ENCODE measurements around the gene GORASP2.

Gene GORASP2

DNA sequence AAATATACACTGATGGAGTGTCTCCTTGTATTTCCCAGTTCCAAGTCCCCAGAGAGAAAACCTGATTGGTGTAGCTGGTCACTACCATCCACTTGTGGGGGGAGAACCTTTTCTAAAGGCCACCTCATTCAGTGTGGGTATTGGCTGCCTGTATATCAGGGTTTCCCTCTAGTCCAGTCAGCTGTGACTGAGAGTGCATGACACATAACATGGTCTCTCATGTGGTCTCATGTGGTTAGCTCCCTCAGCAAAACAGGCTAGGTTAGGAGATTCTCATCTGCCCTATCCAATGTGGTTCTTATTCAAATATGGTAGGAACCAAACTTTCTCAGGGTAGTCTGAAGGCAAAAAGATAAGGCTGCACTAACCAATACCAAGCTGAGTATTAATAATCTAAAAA, 4.1 kb upstream of the GORASP2 start:
- DNase-seq, result no peak

DNA sequence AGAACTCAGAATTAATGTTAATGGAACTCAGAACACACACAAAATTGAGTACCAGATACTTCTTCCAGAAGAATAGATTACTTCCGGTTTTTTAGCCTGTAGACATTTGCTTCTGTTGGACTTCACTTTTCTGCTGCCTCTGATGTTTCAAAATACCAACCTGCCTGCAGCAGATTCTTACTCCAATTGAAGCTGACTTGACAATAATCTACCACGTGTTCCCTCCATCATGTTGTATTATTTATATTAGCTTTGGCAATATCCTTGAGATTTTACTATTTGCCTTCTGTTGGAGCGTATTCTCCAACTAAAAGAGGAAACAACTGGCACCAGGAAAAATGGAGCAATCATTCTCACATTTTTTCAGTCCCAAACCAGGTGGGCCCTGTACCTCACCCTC, 3.1 kb upstream of the GORASP2 start:
- DNase-seq, result no peak

DNA sequence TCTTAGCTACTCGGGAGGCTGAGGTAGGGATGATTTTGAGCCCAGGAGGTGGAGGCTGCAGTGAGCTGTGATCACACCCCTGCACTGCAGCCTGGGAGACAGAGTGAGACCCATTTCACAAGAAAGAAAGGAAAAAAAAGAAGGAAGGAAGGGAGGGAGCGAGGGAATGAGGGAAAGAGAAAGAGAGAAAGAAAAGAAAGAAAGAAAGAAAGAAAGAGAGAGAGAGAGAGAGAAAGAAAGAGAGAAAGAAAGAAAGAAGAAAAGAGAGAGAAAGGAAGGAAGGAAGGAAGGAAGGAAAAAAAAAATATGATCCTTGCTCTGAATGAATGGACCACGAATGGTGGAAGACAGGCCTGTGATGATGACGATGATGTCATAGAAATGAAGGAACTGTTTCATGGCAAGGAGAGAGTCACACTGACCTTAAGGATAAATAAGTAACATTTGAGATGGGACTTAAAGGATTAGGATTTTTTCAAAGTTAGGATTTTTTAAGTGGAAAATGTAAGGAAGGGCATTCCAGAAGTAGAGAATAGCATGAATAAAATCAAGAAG, 2.2 kb upstream of the GORASP2 start:
- no peak for DNase-seq

DNA sequence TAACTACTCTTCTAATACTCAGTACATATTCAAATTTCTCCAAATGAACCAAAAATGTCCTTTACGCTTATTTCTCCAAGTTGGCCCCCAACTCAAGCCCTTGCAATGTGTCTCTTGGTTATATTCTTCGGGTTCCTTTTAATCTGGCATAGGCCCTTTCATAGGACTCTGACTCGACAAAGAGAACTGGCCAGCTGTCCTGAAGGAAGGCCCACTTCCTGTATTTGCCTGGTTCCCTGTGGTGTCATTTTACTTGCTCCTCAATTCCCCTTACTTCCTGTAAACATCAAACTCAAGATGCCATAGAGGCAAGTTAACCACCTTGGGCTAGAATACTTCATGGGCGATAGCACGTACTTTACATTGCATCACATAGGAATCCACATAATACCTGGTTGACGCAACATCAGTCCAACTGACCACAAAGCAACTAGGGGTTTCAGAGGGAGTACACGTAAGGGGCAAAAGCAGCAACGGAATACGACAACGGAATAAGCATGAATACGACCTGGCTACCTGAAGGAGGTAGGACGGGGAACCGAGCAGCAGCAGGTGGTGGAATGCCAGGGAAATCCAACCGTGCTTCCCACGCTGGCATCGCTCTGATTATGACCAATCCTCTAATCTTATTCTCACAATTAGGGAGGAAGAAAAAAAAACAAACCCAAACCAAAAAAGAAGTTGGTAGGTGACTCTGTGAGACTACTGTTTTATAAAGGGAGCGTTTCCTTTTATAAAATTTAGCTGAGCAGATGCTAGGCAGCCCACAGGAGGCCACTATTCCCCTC, 823 bp upstream of the GORASP2 start:
- DNase-seq, result peak; percentile 32

DNA sequence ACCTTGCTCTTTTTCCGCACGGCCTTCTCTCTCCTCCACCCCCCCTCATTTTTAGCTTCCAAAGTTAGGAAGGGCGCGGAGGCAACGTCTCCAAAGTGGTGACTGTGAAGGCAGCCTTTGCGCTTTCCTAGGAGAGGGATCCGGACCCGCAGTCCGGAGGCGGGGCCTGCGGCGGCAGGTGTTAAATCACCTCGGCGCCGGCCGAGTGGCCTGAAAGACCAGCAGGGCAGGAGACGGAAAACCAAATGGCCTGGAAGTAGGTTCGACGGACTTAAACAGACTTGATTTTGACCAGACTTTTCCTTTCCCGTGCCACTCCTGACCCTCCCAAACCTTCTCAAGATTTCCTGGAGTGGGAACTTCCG, 615 bp downstream of the GORASP2 start:
- peak; percentile 63 for DNase-seq

DNA sequence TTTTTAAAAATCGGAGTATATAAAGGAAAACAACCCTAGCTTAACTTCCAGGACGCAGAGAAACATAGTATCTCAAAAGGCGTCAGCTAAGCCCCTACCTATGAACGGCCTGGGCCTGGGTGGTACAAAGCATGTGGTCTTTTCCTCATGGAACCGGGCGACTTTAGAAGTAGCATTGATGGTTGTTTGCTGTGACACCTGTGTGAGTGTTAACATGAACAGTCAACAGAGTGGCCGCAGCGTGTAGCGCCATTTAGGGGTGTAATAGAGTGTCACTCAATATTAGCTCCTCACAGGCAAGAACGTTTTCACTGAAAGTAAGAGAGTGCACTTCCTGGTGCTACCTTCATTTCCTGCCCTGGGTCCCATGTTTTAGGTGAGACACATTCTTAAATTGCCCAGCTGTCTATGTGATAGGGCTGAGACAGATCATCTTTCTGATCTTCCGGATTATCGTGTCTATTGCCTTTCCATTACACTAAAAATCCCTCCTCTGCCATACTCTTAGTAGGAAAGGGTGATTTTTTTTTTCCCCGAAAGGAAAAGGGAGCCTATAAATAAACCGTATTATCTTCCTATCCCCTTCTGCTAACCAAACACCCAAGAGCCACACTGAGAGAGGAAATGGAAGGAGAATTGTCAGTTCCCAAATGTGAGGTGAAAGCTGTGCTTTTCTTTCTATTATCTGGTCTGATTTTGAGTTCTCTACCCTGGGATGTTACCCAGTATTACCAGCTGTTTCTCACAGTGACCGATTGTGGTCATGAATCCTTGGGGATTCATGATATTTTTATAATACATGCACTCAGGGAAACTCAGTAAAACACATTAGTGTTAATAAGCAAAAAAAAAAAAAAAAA, 1.3 kb downstream of the GORASP2 start:
- no peak for DNase-seq

DNA sequence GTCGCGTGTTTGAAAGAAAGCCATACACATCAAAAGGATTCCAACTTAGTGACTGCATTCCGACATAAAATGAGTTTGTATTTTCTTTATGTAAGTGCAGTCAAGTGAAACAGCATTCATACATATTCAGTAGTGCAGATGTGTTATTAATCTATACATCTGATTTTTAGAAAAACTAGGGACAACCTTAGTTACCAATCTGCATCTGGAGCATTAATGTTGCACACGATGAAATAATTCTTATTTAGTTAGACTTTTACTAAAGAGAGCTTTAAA, 1.9 kb downstream of the GORASP2 start:
- no peak for DNase-seq

DNA sequence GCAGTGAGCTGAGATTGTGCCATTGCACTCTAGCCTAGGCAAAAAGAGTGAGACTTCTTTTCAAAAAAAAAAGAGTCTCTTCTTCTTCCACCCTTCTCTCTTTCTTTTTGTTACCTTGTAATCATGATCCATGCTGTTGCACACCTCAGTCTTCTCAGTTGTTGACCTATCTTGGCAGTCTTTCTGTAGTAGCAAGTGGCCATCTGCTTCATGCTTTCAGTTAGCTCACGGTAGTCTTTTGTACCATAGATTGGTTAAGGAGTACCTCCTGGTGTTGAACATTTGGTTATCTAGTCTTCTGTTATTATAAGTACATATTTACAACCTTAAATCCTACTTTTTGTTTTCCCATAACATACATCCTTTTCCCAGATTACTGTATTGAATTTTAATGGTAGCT, 3.1 kb downstream of the GORASP2 start:
- DNase-seq, result no peak

DNA sequence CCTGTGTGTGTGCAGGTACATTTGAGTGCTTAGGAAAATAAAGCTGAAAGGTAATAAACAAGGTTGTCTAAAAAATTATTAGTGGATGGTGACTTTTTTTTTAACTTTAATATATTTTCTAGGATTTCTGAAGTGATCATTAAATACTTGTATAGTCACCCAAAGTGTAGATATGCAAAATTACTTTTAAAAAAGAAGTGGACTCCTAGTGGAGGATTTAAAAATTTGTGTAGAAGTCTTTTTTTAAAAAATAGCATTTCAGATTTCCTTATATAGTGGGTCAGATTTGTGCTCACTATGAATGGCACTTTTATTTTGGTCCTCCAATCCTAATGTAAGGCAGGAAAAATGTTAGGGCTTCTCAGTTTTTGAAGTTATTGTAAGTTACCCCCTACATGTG, 3.9 kb downstream of the GORASP2 start:
- no peak for DNase-seq

DNA sequence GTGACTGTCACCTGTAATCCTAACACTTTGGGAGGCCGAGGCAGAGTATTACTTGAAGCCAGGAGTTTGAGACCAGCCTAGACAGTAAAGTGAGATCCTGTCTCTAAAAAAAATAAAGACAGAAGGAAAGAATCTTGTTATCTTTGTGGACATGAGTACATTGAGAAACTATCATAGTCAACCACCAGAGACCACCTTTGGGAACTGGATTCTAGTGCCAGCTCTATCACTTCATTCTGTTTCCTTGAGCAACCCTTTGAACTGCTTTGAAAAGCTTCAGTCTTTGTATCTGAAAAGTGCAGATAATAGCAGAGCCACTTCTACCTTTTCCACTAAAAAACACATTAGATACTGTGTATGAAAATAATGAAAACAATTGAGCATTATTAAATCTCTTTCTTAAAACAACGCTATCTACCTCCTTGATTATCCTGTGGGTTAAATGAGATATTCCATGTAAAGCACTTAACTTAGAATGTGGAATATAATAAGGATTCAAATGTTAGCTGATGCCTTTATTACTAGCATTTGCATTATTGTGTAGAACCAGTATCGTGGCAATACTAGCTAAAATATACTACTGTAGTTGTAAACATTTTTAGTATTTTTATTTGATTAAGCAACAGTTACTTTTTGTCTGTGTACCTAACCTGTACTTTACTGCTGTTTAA, 8.8 kb downstream of the GORASP2 start:
- no peak for DNase-seq

DNA sequence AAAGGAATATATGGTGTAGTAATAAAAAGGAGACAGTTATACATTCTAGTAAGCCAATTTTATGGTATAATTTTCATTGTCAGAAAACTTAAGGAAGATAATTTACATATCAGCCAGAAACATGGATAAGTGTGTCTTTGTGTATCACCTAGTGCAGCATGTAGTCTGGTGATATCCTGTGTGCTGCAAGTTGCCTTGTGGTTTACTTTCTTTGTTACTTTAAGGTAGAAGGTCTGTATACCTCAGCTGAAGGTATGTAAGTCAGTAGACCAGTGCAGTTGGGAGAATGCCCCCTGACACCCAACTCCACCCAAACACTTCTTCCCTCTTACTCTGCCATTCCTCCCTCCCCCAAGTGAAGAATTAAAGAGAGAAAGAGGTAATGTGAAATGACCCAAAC, 11.0 kb downstream of the GORASP2 start:
- DNase-seq, result no peak

DNA sequence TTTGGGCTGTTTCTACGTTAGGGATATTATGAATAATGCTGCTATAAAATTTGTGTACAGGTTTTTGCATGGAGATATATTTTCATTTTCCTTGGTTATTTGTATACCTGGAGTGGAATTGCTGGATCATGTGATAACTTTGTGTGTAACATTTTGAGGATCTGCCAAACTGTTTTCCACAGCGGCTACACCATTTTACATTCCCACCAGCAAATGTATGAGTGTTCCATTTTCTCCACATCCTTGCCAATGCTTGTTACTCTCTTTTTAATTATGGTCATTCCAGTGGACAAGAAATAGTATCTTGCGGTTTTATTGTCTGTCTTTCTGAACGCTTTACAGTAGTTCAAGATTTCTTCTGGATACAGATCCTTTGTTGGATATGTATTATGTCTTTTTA, 13.6 kb downstream of the GORASP2 start:
- no peak for DNase-seq

DNA sequence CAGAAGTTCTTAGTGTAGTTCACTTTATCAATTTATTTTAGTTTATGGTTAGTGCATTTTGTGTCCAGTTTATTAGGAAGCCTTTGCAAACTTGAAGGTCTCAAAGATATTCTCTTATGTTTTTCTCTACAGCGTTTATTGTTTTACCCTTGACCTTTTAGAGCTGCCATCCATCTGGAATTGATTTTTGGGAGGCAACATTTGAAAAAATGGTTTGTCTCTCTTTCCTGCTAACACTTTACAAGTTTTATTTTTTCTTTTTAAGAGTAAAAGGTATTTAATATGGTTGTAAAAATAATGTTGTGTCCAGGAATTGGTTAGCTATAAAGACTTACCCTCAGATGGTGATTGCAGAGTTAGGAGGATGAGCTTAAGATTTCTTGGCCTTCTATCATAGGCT, 14.0 kb downstream of the GORASP2 start:
- no peak for DNase-seq

DNA sequence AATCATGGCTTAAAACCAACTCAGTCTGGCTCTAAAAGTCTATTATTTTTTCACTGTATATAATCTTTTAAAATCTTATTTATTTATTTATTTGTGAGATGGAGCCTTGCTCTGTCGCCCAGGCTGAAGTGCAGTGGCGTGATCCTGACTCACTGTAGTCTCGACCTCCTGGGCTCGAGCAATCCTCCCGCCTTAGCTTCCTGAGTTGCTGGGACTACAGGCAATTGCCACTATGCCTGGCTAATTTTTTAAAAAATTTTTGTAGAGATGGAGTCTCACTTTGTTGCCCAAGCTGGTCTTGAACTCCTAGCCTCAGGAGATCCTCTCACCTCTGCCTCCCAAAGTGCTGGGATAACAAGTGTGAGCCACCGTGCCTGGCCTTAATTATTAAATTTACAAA, 14.5 kb downstream of the GORASP2 start:
- no peak for DNase-seq

DNA sequence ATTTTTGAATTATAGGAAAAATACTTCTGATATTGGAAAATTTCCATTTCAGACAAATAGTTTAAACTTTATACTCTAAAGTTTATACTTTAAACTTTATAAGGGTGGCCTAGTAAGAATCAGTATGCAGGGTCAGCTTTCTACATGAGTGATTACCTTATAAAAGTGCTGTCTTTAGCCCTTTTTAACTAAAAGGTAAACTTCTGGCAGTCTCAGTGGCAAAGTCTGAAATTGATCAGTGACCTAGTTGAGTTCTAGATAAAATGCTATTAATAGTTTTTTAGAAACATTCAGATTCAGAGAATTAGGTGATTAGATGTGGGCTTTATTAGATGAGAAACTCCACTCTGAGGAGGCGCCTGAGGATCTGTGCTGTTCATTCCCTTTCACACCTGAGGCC, 15.5 kb downstream of the GORASP2 start:
- no peak for DNase-seq

DNA sequence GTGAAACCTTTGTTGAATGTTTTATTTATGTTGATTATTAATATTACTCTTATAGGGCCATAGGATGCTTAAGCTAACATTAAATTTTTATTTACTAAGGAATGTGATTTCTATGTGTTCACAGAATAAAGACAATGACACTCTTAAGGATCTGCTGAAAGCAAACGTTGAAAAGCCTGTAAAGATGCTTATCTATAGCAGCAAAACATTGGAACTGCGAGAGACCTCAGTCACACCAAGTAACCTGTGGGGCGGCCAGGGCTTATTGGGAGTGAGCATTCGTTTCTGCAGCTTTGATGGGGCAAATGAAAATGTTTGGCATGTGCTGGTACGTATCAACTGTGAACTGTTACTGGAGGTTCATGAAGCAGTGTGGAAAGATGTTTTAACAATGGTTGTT, 20.4 kb downstream of the GORASP2 start:
- no peak for DNase-seq

DNA sequence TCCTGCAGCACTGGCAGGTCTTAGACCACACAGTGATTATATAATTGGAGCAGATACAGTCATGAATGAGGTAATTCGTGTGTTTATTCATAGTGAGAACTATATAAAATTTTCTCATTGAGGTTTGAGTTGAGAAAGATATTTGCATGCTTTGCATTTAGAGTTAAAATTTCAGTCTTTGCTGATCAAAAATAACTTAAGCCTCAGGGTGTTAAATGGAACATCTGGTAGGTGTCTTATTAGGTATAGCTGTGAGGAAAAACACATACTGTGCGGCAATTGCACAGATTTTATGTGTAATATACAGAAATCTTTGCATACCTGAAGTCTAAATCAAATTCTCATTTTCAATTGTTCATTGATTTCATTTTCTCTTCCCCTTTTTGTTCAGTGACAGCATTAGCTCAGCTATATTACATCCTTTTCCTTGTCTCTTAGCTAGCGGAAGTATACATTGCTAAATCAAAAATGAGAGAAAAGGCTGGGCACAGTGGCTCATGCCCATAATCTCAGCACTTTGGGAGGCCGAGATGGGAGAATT, 21.2 kb downstream of the GORASP2 start:
- no peak for DNase-seq

DNA sequence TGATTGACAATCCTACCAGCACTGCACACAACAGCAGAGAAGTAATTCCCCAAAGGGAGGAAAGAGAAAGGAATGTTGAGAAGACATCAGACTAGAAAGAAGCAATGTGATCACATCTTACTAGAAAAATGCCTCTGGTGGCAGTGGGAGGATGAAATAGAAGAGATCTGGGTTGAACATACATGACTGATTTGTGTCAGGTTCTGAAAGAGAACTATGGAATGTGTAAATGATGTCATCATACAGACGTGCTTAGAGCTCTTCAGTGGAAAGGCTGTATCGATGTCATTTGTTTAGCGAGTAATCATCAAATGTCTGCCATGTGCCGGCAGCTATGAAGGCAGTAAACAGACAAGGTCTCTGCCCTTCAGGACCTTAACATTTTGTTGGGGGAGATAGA, 24.9 kb downstream of the GORASP2 start:
- no peak for DNase-seq

DNA sequence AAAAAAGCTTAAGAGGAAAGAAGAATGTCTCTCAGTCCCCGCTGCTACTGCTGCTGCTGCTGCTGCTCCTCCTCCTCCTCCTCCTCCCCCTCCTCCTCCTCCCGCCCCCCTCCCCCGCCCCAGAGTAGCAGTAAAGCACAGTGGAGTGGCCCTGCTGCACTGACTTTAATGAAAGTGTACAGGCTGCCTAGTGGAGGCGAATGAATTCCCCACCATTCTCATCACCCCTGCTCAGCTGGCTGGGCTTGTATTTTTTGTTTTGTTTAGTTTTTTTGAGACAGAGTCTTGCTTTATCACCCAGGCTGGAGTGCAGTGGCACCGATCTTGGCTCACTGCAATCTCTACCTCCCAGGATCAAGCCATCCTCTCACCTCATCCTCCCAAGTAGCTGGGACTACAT, 34.3 kb downstream of the GORASP2 start:
- no peak for DNase-seq

DNA sequence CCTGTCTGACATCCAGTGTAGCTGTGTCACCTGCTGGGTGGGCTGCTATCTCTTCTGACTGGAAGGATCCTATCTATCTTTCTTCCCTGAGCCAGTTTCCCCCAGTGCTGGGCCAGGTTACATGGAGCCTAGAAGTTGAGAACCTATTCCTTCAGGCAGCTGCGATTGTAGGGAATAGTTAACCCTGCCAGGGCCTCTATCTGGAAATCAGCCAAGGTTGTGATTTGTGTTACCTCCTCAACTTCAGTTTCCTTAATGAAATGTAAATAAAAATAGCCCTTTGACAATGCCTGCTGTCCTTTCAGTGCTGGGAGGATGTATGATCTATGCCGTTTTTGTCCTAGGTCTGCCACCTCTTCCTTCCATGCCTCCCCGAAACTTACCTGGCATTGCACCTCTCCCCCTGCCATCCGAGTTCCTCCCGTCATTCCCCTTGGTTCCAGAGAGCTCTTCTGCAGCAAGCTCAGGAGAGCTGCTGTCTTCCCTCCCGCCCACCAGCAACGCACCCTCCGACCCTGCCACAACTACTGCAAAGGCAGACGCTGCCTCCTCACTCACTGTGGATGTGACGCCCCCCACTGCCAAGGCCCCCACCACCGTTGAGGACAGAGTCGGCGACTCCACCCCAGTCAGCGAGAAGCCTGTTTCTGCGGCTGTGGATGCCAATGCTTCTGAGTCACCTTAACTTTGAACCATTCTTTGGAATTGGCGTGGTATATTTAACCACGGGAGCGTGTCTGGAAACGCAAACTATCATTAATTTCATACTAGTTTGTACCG, 36.6 kb downstream of the GORASP2 start:
- DNase-seq, result no peak

DNA sequence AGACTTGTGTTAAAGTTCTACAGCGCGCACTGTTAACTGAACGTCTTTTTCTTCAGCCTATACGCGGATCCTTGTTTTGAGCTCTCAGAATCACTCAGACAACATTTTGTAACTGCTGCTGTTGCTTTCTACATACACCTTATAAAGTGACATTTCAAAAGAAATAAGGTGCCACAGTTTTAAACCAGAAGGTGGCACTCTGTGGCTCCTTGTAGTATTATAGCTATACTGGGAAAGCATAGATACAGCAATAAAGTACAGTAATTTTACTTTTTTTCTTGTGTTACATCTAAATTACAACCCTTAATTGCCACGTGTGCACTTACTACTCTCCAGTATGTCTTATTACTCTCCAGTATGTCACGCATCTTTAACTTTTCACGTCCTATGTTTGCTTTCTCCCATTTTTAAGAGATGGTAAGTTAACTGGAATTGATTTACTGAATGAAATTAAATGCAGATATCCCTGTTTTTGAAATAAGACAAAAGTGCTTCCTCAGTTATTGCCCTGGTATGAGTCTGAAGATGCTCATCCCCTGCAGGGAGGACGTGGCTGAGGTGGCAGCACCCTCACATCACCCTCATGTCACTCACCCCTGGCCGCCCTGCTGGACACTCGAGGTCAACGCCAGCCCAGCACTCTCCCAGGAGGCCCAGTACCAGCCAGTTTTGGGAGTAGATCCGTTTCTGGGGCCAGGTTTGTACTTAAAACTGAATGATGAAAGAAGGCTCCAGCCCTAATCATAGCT, 37.8 kb downstream of the GORASP2 start:
- no peak for DNase-seq

DNA sequence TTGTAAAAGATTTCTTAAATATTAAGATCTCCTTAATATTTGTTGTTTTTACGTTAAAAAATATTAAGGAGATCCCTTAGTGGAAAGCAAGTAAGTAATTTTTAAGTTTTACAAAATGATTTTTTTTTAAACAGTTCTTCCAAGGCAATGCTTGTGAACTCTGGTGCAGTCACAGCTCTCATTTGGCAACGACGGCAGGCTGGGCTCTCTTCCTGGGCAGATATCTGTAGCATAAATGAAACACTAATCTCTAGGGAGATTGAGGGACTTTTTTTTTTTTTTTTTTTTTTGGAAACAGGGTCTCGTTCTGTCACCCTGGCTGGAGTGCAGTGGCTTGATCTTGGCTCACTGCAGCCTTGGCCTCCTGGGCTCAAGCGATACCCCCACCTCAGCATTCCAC, 38.5 kb downstream of the GORASP2 start:
- DNase-seq, result no peak

Measured in femur (tissue), 1 donor.